GM19238 (cell line): ENCODE measurements around the gene MYO16.
"Not testable (repeated sequence)": the region's sequence is repeated elsewhere in the genome, so short reads cannot be mapped to it uniquely, and the experiment has no call there.

Source experiments
- DNase-seq: peaks from one replicate; pipeline ENCODE4 v3.0.0; 2011; ENCODE audit warnings: low spot score; ENCODE audit not compliant: insufficient read length

The MYO16 gene

GRCh38 chr13:108878732-108879131, 249.3 kb downstream of the MYO16 start:
- no peak for DNase-seq

- no peak for DNase-seq
Measured at GRCh38 chr13:108889324-108889984, 260.0 kb downstream of the MYO16 start.

GRCh38 chr13:108895220-108895704, 265.9 kb downstream of the MYO16 start:
- DNase-seq, result no peak

GRCh38 chr13:108897955-108898354, 268.5 kb downstream of the MYO16 start:
- no peak for DNase-seq

GRCh38 chr13:108902405-108903155, 273.2 kb downstream of the MYO16 start:
- DNase-seq, result no peak

GRCh38 chr13:108903613-108904012, 274.2 kb downstream of the MYO16 start:
- DNase-seq, result no peak

- no peak for DNase-seq
Measured at GRCh38 chr13:108911807-108912206, 282.4 kb downstream of the MYO16 start.

- DNase-seq, result not testable (repeated sequence)
Measured at GRCh38 chr13:108913731-108914130, 284.3 kb downstream of the MYO16 start.

- no peak for DNase-seq
Measured at GRCh38 chr13:108915095-108915633, 285.8 kb downstream of the MYO16 start.

GRCh38 chr13:108915634-108916512, 286.5 kb downstream of the MYO16 start:
- DNase-seq, result peak; percentile 39

- no peak for DNase-seq
Measured at GRCh38 chr13:108917581-108917980, 288.2 kb downstream of the MYO16 start.

- DNase-seq, result no peak
Measured at GRCh38 chr13:108919036-108919907, 289.9 kb downstream of the MYO16 start.

- DNase-seq, result no peak
Measured at GRCh38 chr13:108920137-108920536, 290.7 kb downstream of the MYO16 start.

- no peak for DNase-seq
Measured at GRCh38 chr13:108921238-108921637, 291.8 kb downstream of the MYO16 start.

GRCh38 chr13:108922108-108922507, 292.7 kb downstream of the MYO16 start:
- no peak for DNase-seq

- no peak for DNase-seq
Measured at GRCh38 chr13:108923386-108924047, 294.1 kb downstream of the MYO16 start.

- no peak for DNase-seq
Measured at GRCh38 chr13:108924134-108924533, 294.7 kb downstream of the MYO16 start.

- no peak for DNase-seq
Measured at GRCh38 chr13:108924541-108924940, 295.1 kb downstream of the MYO16 start.

- DNase-seq, result no peak
Measured at GRCh38 chr13:108925070-108925469, 295.7 kb downstream of the MYO16 start.

- no peak for DNase-seq
Measured at GRCh38 chr13:108926862-108927261, 297.5 kb downstream of the MYO16 start.
